ENCODE data around the gene OXTR. TPM values are rescaled to one million over a fixed set of nuclear protein-coding genes. Genes with fewer than 3 reads are reported as not detected.

The OXTR gene
- total RNA-seq, 2 donors from 2014 or later: 0.24 to 1.8 TPM

DNA sequence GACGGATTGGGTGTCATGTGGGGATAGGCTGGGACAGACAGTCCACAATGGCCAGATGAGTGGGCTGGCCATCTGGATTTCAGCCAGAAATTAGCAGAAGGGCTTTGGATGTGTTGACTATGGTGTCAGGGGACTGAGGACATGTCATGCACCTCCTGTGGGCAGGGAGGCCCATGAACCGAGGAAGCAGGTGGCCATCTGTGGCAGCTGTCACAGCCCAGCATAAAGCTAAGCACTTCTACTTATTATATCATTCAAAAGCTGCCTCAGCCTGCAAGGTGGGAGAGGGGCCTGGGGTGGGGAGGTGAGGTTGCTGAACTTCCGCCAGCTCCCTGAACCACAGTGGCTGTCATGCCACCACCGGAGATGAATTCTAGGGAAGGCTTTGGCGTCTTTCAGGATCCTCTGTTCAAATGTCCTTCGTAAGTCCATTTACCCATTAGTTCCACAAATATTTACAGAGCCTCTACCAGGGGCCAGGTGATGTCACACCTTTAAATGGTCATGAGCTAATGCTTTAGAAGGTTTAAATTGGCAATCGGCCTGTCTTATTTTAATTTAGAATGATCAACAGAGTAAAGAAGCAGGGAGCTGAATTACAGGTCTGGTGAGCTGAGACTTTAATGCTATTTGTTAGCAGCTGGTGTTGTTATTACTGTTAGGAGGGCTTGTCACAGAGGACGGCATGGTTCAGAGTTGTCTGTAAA lies 59.5 kb downstream of the OXTR start:
- H3K27ac ChIP-seq: no peak overlapping the region
- TF ChIP-seq, protein P1, sequence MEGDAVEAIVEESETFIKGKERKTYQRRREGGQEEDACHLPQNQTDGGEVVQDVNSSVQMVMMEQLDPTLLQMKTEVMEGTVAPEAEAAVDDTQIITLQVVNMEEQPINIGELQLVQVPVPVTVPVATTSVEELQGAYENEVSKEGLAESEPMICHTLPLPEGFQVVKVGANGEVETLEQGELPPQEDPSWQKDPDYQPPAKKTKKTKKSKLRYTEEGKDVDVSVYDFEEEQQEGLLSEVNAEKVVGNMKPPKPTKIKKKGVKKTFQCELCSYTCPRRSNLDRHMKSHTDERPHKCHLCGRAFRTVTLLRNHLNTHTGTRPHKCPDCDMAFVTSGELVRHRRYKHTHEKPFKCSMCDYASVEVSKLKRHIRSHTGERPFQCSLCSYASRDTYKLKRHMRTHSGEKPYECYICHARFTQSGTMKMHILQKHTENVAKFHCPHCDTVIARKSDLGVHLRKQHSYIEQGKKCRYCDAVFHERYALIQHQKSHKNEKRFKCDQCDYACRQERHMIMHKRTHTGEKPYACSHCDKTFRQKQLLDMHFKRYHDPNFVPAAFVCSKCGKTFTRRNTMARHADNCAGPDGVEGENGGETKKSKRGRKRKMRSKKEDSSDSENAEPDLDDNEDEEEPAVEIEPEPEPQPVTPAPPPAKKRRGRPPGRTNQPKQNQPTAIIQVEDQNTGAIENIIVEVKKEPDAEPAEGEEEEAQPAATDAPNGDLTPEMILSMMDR (IDR thresholded peaks at IDR 0.05): no peak
- no peak overlapping the region for H3K4me3 ChIP-seq
- H3K9ac ChIP-seq (ENCODE audit: low read depth in 2 of 2, low read length in 2 of 2): no peak overlapping the region
- H3K9me3 ChIP-seq: no peaks in the 10 kb centered on the region
- intact Hi-C loops (cut with DNase I): no loop called here
- no peaks in the 10 kb centered on the region for H3K36me3 ChIP-seq
- DNase-seq: no peak
- no peaks in the 10 kb centered on the region for H3K4me1 ChIP-seq
- H3K27me3 ChIP-seq: no peaks in the 10 kb centered on the region

DNA sequence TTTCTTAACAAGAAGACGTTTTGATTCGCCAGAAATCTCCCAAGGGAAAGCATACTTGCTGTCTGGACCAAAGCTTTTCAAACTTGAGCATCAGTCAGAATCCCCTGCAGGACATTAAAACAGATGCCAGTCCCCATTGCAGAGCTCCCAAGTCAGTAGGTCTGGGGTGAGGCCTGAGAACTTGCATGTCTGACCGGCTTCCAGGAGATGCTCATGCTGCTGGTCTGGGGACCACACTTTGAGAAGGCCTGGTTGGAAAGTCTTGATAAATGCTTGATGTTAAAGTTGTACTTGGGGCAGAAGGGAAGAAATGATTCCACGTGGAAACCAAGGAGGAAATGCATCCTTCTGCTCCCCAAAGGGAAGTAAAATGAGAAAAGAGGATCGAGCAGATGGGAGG lies 60.1 kb downstream of the OXTR start:
- Histone ChIP-seq H3K36me3 (no peaks in the 10 kb centered on the region), H3K27me3 (no peaks in the 10 kb centered on the region), H3K9ac (ENCODE audit: low read depth in 2 of 2, low read length in 2 of 2) (no peak overlapping the region), H3K27ac (no peak overlapping the region), H3K4me3 (no peak overlapping the region), H3K9me3 (no peaks in the 10 kb centered on the region), H3K4me1 (no peaks in the 10 kb centered on the region)
- intact Hi-C loops (cut with DNase I): no loop called here
- TF ChIP-seq, protein P1 (IDR thresholded peaks at IDR 0.05): no peak
- DNase-seq: no peak

DNA sequence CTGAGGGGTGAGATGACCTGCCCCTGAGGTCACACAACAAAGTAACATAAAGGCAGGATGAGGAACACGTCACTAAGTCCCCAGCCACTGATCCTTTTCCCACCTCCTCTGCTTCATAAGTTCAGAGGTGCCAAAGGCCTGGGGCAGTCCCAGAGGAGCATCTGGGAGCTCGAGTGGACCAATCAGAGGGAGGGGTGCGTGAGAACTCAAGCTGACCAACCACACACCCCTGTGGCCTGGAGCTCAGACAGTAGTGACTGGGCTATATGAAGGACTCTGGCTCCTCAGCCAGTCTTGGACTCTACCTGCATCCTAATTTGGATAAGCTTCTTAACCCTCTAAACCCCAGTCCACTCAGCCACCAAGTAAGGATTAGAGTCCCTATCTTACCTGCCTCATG lies 63.8 kb downstream of the OXTR start:
- TF ChIP-seq, protein P1 (IDR thresholded peaks at IDR 0.05): no peak
- intact Hi-C loops (cut with DNase I): no loop called here
- no peak overlapping the region for H3K4me3 ChIP-seq

DNA sequence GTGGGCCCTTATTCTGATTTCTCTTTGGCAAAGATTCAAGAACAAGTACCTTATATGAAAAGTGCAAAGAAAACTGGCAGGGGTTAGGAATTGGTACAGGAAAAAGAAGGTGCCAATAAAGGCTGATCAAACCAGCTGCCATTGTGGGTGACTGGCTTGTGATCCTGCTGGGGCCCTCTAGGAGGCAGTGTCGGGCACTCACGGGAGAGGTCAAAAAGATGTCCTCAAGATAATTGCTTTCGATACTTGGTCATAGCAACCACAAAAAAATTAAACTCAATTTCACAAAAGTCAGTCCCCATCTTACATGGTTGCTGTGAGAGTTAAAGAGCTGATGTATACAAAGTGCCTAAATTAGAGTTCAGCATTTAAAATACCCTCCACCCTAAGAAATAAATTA lies 66.9 kb downstream of the OXTR start:
- no peak overlapping the region for H3K9ac ChIP-seq (ENCODE audit: low read depth in 2 of 2, low read length in 2 of 2)
- intact Hi-C loops (cut with DNase I): no loop called here
- no peak overlapping the region for H3K27ac ChIP-seq
- DNase-seq: no peak
- no peaks in the 10 kb centered on the region for H3K9me3 ChIP-seq
- H3K27me3 ChIP-seq: no peaks in the 10 kb centered on the region
- no peak overlapping the region for H3K4me3 ChIP-seq
- H3K36me3 ChIP-seq: no peaks in the 10 kb centered on the region
- TF ChIP-seq, protein P1 (IDR thresholded peaks at IDR 0.05): no peak
- no peaks in the 10 kb centered on the region for H3K4me1 ChIP-seq

More for the DNA sequence above, 63.8 kb downstream of the OXTR start:
- Histone ChIP-seq H3K27me3 (no peaks in the 10 kb centered on the region), H3K4me1 (no peaks in the 10 kb centered on the region), H3K9me3 (no peaks in the 10 kb centered on the region), H3K27ac (no peak overlapping the region), H3K36me3 (no peaks in the 10 kb centered on the region), H3K9ac (ENCODE audit: low read depth in 2 of 2, low read length in 2 of 2) (no peak overlapping the region)
- no peak for DNase-seq

Other genes starting within 250 kb of the OXTR start
- gene SSUH2, start 124.8 kb downstream of the OXTR start, total RNA-seq: 1 to 10 TPM; 1.2 to 4.9 TPM
- gene CAV3, start 35.8 kb downstream of the OXTR start, total RNA-seq: not detected
- gene RAD18, start 193.9 kb upstream of the OXTR start, total RNA-seq: 10 to 100 TPM; 12.2 to 25.9 TPM

All from colonic mucosa (tissue), 4 donors.